Duodenal mucosa (tissue), 2 donors: Measurements from ENCODE around the gene OTOF.

Experiments used
- H3K27ac ChIP-seq: one replicate; pipeline ENCODE4 v1.7.0; 2013; ENCODE audit warnings: low read depth, low read length
- H3K27me3 ChIP-seq, 2 donors: one replicate each; pipeline ENCODE4 v1.7.0; 2013; ENCODE audit warnings: low read length in 2 of 2, control low read depth in 1 of 2; ENCODE audit not compliant: insufficient read depth in 2 of 2, control insufficient read depth in 1 of 2
- H3K36me3 ChIP-seq, 2 donors: one replicate each; pipeline ENCODE4 v1.7.0; 2013; ENCODE audit warnings: low read length in 2 of 2, control low read depth in 1 of 2; ENCODE audit not compliant: insufficient read depth in 2 of 2, control insufficient read depth in 1 of 2
- H3K4me1 ChIP-seq, 2 donors: one replicate each; pipeline ENCODE4 v1.7.0; 2013; ENCODE audit warnings: low read length in 2 of 2, control low read depth in 1 of 2; ENCODE audit not compliant: insufficient read depth in 2 of 2, control insufficient read depth in 1 of 2
- H3K4me3 ChIP-seq, 2 donors: one replicate each; pipeline ENCODE4 v1.7.0; 2013; ENCODE audit warnings: low read length in 2 of 2, low read depth in 1 of 2
- H3K9ac ChIP-seq, 2 donors: one replicate each; pipeline ENCODE4 v1.7.0; 2013; ENCODE audit warnings: low read length in 2 of 2, low read depth in 1 of 2
- H3K9me3 ChIP-seq, 2 donors: one replicate each; pipeline ENCODE4 v1.7.0; 2013; ENCODE audit warnings: low read length in 2 of 2, control low read depth in 1 of 2; ENCODE audit not compliant: control insufficient read depth in 1 of 2

OTOF gene

GRCh38 chr2:26482211-26483026 lies 4.5 kb upstream of the OTOF start:
- no peaks in the 10 kb centered on the region for H3K9me3 ChIP-seq
- no peaks in the 10 kb centered on the region for H3K27me3 ChIP-seq
- no peak overlapping the region for H3K4me3 ChIP-seq
- no peak overlapping the region for H3K27ac ChIP-seq
- H3K36me3 ChIP-seq = no peaks in the 10 kb centered on the region
- peaks cover 18 to 27% of the 10 kb centered on the region in 2 donors for H3K4me1 ChIP-seq
- no peak overlapping the region for H3K9ac ChIP-seq

- H3K9ac ChIP-seq = no peak overlapping the region
- H3K4me3 ChIP-seq = no peak overlapping the region
- no peaks in the 10 kb centered on the region for H3K9me3 ChIP-seq
- no peaks in the 10 kb centered on the region for H3K36me3 ChIP-seq
- H3K27me3 ChIP-seq = no peaks in the 10 kb centered on the region
- no peak overlapping the region for H3K27ac ChIP-seq
- peaks cover 18 to 27% of the 10 kb centered on the region in 2 donors for H3K4me1 ChIP-seq
Measured at GRCh38 chr2:26481706-26482105, 3.8 kb upstream of the OTOF start.

- Histone ChIP-seq H3K27me3 (no peaks in the 10 kb centered on the region), H3K9me3 (no peaks in the 10 kb centered on the region), H3K4me3 (no peak overlapping the region), H3K9ac (no peak overlapping the region), H3K36me3 (no peaks in the 10 kb centered on the region), H3K27ac (no peak overlapping the region), H3K4me1 (peaks cover 18 to 27% of the 10 kb centered on the region in 2 donors)
Measured at GRCh38 chr2:26480566-26481423, 2.9 kb upstream of the OTOF start.

GRCh38 chr2:26479789-26480565 lies 2.1 kb upstream of the OTOF start:
- Histone ChIP-seq H3K9ac (no peak overlapping the region), H3K36me3 (no peaks in the 10 kb centered on the region), H3K9me3 (no peaks in the 10 kb centered on the region), H3K27me3 (no peaks in the 10 kb centered on the region), H3K4me1 (peaks cover 18 to 27% of the 10 kb centered on the region in 2 donors), H3K27ac (no peak overlapping the region), H3K4me3 (no peak overlapping the region)

GRCh38 chr2:26479131-26479788 lies 1.3 kb upstream of the OTOF start:
- no peak overlapping the region for H3K27ac ChIP-seq
- no peaks in the 10 kb centered on the region for H3K36me3 ChIP-seq
- H3K4me3 ChIP-seq = no peak overlapping the region
- no peak overlapping the region for H3K9ac ChIP-seq
- H3K9me3 ChIP-seq = no peaks in the 10 kb centered on the region
- H3K4me1 ChIP-seq = peaks cover 18 to 26% of the 10 kb centered on the region in 2 donors
- H3K27me3 ChIP-seq = no peaks in the 10 kb centered on the region

- Histone ChIP-seq H3K9ac (no peak overlapping the region), H3K36me3 (no peaks in the 10 kb centered on the region), H3K4me3 (no peak overlapping the region), H3K27me3 (no peaks in the 10 kb centered on the region), H3K4me1 (peaks cover 13 to 24% of the 10 kb centered on the region in 2 donors), H3K9me3 (no peaks in the 10 kb centered on the region), H3K27ac (no peak overlapping the region)
Measured at GRCh38 chr2:26478366-26478765, 442 bp upstream of the OTOF start.

GRCh38 chr2:26477126-26477910 lies 606 bp downstream of the OTOF start:
- no peaks in the 10 kb centered on the region for H3K27me3 ChIP-seq
- no peaks in the 10 kb centered on the region for H3K9me3 ChIP-seq
- H3K27ac ChIP-seq = no peak overlapping the region
- H3K36me3 ChIP-seq = no peaks in the 10 kb centered on the region
- H3K9ac ChIP-seq = no peak overlapping the region
- H3K4me3 ChIP-seq = no peak overlapping the region
- H3K4me1 ChIP-seq = peaks cover 13 to 20% of the 10 kb centered on the region in 2 donors

- Histone ChIP-seq H3K36me3 (no peaks in the 10 kb centered on the region), H3K4me1 (peaks cover 4 to 8% of the 10 kb centered on the region in 2 donors), H3K9ac (no peak overlapping the region), H3K4me3 (no peak overlapping the region), H3K9me3 (no peaks in the 10 kb centered on the region), H3K27me3 (no peaks in the 10 kb centered on the region), H3K27ac (no peak overlapping the region)
Measured at GRCh38 chr2:26475832-26476501, 2.0 kb downstream of the OTOF start.

- no peak overlapping the region for H3K27ac ChIP-seq
Measured at GRCh38 chr2:26475037-26475436, 2.9 kb downstream of the OTOF start.

More at GRCh38 chr2:26475037-26475436, 2.9 kb downstream of the OTOF start:
- Histone ChIP-seq H3K4me3 (no peak overlapping the region), H3K36me3 (no peaks in the 10 kb centered on the region), H3K27me3 (no peaks in the 10 kb centered on the region), H3K4me1 (peaks cover 0 to 5% of the 10 kb centered on the region in 2 donors), H3K9me3 (no peaks in the 10 kb centered on the region), H3K9ac (no peak overlapping the region)
